ENCODE measurements around the gene CORO6. TPM values are rescaled to one million over a fixed set of nuclear protein-coding genes. Genes with fewer than 3 reads are reported as not detected.

The CORO6 gene
- total RNA-seq, 1 experiment from 2014 or later = 9.7 TPM

- Histone ChIP-seq H3K36me3 (ENCODE audit: control insufficient read depth, insufficient read depth, low read length) (peaks cover 2% of the 10 kb centered on the region; the same call in 1 of the 2 replicates), H3K4me3 (ENCODE audit: low read depth in 2 of 2, low read length in 2 of 2) (no peak overlapping the region), H3K27ac (ENCODE audit: low read length) (no peak overlapping the region), H3K27me3 (ENCODE audit: control insufficient read depth, insufficient read depth, low read length) (no peaks in the 10 kb centered on the region), H3K9me3 (ENCODE audit: control insufficient read depth, insufficient read depth, low read depth, low read length) (no peaks in the 10 kb centered on the region), H3K4me1 (ENCODE audit: control insufficient read depth, insufficient read depth, low read length) (peaks cover 19% of the 10 kb centered on the region)
- TF ChIP-seq REST (IDR thresholded peaks at IDR 0.05; ENCODE audit: insufficient read depth in 1 of 2, low read depth in 2 of 2, low read length in 1 of 2) (no peak), POLR2AphosphoS5 (IDR thresholded peaks at IDR 0.05; ENCODE audit: low read depth, low read length) (no peak), CTCF (IDR thresholded peaks at IDR 0.05) (no peak), TCF7L2 (IDR thresholded peaks at IDR 0.05; ENCODE audit: low read depth, low read length) (no peak), SIN3A (IDR thresholded peaks at IDR 0.05; ENCODE audit: borderline replicate concordance, insufficient read depth, low read depth, low read length) (no peak)
- intact Hi-C loops (cut with micrococcal nuclease; ENCODE audit: unreplicated experiment) (no loop called here), in situ Hi-C loops (cut with HindIII; ENCODE audit: low pct_unique_long_range_greater_than_20kb, low sequenced_read_pairs) (no loop called here)
- ATAC-seq = no peak
- DNase-seq (ENCODE audit: low read depth, low spot score) = no peak
- ChIA-PET CTCF (interaction anchor here (0.7 kb wide), 1 partner anchor 97 kb away, joined by 3 read pairs; no protein-coding TSS in a partner anchor), POLR2A (interaction anchor here (0.8 kb wide), 1 partner anchor 17 kb away, joined by 5 read pairs; no protein-coding TSS in a partner anchor)
- no TSS peak for BruUV-seq (replicated peaks)
Observed at GRCh38 chr17:29583324-29584248, 39.1 kb downstream of the CORO6 start.

GRCh38 chr17:29582772-29583171 is 39.9 kb downstream of the CORO6 start:
- Histone ChIP-seq H3K4me1 (ENCODE audit: control insufficient read depth, insufficient read depth, low read length) (peaks cover 12% of the 10 kb centered on the region), H3K4me3 (ENCODE audit: low read depth in 2 of 2, low read length in 2 of 2) (no peak overlapping the region), H3K36me3 (ENCODE audit: control insufficient read depth, insufficient read depth, low read length) (0 out of 2 replicates have a peak, but pooled peaks cover 2% of the 10 kb centered on the region), H3K9me3 (ENCODE audit: control insufficient read depth, insufficient read depth, low read depth, low read length) (no peaks in the 10 kb centered on the region), H3K27me3 (ENCODE audit: control insufficient read depth, insufficient read depth, low read length) (no peaks in the 10 kb centered on the region), H3K27ac (ENCODE audit: low read length) (no peak overlapping the region)
- ATAC-seq = no peak
- ChIA-PET CTCF (no interaction called here), POLR2A (interaction anchor here (0.8 kb wide), 1 partner anchor 18 kb away, joined by 5 read pairs; no protein-coding TSS in a partner anchor)
- BruUV-seq (replicated peaks) = no TSS peak
- in situ Hi-C loops (cut with HindIII; ENCODE audit: low pct_unique_long_range_greater_than_20kb, low sequenced_read_pairs) (no loop called here), intact Hi-C loops (cut with micrococcal nuclease; ENCODE audit: unreplicated experiment) (no loop called here)
- TF ChIP-seq SIN3A (IDR thresholded peaks at IDR 0.05; ENCODE audit: borderline replicate concordance, insufficient read depth, low read depth, low read length) (no peak), POLR2AphosphoS5 (IDR thresholded peaks at IDR 0.05; ENCODE audit: low read depth, low read length) (no peak), CTCF (IDR thresholded peaks at IDR 0.05) (no peak), TCF7L2 (IDR thresholded peaks at IDR 0.05; ENCODE audit: low read depth, low read length) (no peak), REST (IDR thresholded peaks at IDR 0.05; ENCODE audit: insufficient read depth in 1 of 2, low read depth in 2 of 2, low read length in 1 of 2) (no peak)
- no peak for DNase-seq (ENCODE audit: low read depth, low spot score)

Measured in Panc1 (cell line).